KMS-11 (cell line): ENCODE data around the gene PRMT7.

Experiments
- H2AFZ ChIP-seq: fragments of 200-600 bp; sonication (generic); 2 replicates; pipeline ENCODE4 v1.6.1; 2016; ENCODE audit warnings: antibody characterized with exemption, mixed run types, low read depth
- H3K27ac ChIP-seq: fragments of 200-600 bp; sonication (generic); 2 replicates; pipeline ENCODE4 v1.6.1; 2016; ENCODE audit warnings: mild to moderate bottlenecking, mixed run types
- H3K27me3 ChIP-seq: fragments of 200-600 bp; sonication (generic); 2 replicates; pipeline ENCODE4 v1.6.1; 2017; ENCODE audit warnings: mild to moderate bottlenecking, low read depth, mixed run types, moderate library complexity; ENCODE audit not compliant: insufficient read depth
- H3K36me3 ChIP-seq: fragments of 200-600 bp; sonication (generic); 2 replicates; pipeline ENCODE4 v1.6.1; 2017; ENCODE audit warnings: mild to moderate bottlenecking, mixed run types; ENCODE audit not compliant: insufficient read depth
- H3K4me1 ChIP-seq: fragments of 200-600 bp; sonication (generic); 2 replicates; pipeline ENCODE4 v1.6.1; 2016; ENCODE audit warnings: mild to moderate bottlenecking, low read depth, mixed run types; ENCODE audit not compliant: poor library complexity, severe bottlenecking
- H3K4me2 ChIP-seq: fragments of 200-600 bp; sonication (generic); 2 replicates; pipeline ENCODE4 v1.7.0; 2016; ENCODE audit warnings: mild to moderate bottlenecking, mixed run types
- H3K4me3 ChIP-seq: fragments of 200-600 bp; sonication (generic); IDR thresholded peaks from 2 replicates; pipeline ENCODE4 v1.6.1; 2017; ENCODE audit warnings: low read depth, low read length, mixed read lengths; ENCODE audit not compliant: insufficient read depth
- H3K79me2 ChIP-seq: fragments of 200-600 bp; sonication (generic); 2 replicates; pipeline ENCODE4 v1.6.1; 2016; ENCODE audit warnings: low read depth, mixed run types; ENCODE audit not compliant: insufficient read depth
- H3K9ac ChIP-seq: fragments of 200-600 bp; sonication (generic); 2 replicates; pipeline ENCODE4 v1.6.1; 2016; ENCODE audit warnings: mild to moderate bottlenecking, mixed run types
- H4K20me1 ChIP-seq: fragments of 200-600 bp; sonication (generic); 2 replicates; pipeline ENCODE4 v1.6.1; 2016; ENCODE audit warnings: mild to moderate bottlenecking, mixed run types; ENCODE audit not compliant: insufficient read depth
- TF ChIP-seq, protein P1 (sequence below): fragments of 200-600 bp; sonication (generic); conservative IDR thresholded peaks from 2 replicates; pipeline ENCODE4 v1.6.1; 2017; ENCODE audit warnings: low read depth, mild to moderate bottlenecking, antibody characterized with exemption, low read length, moderate library complexity, mixed read lengths

The PRMT7 gene

GRCh38 chr16:68401871-68402747, 91.3 kb downstream of the PRMT7 start:
- H3K9ac ChIP-seq: no peak overlapping the region
- TF ChIP-seq, protein P1, sequence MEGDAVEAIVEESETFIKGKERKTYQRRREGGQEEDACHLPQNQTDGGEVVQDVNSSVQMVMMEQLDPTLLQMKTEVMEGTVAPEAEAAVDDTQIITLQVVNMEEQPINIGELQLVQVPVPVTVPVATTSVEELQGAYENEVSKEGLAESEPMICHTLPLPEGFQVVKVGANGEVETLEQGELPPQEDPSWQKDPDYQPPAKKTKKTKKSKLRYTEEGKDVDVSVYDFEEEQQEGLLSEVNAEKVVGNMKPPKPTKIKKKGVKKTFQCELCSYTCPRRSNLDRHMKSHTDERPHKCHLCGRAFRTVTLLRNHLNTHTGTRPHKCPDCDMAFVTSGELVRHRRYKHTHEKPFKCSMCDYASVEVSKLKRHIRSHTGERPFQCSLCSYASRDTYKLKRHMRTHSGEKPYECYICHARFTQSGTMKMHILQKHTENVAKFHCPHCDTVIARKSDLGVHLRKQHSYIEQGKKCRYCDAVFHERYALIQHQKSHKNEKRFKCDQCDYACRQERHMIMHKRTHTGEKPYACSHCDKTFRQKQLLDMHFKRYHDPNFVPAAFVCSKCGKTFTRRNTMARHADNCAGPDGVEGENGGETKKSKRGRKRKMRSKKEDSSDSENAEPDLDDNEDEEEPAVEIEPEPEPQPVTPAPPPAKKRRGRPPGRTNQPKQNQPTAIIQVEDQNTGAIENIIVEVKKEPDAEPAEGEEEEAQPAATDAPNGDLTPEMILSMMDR: no peak
- H3K4me2 ChIP-seq: no peak overlapping the region
- no peak overlapping the region for H2AFZ ChIP-seq
- no peaks in the 10 kb centered on the region for H3K27me3 ChIP-seq
- no peaks in the 10 kb centered on the region for H3K36me3 ChIP-seq
- no peak overlapping the region for H3K27ac ChIP-seq
- no peaks in the 10 kb centered on the region for H3K79me2 ChIP-seq
- no peaks in the 10 kb centered on the region for H4K20me1 ChIP-seq
- no peak overlapping the region for H3K4me3 ChIP-seq
- H3K4me1 ChIP-seq: peaks cover 4% of the 10 kb centered on the region

DNA sequence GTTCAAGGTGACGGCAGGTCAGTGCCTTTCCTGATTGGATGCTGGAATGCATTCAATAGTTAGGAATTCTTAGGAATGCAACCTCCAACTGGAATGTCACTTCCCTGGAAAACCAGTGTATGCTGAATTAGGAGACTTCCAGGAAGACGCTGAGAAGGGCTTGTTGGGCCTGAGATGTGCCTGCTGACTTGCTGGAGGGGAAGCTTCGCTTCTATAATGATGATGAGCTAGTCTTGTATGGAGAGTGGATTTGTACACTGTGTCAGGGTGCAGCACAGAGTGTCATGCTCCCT, 91.9 kb downstream of the PRMT7 start:
- Histone ChIP-seq H3K27me3 (no peaks in the 10 kb centered on the region), H3K4me3 (no peak overlapping the region), H3K4me2 (no peak overlapping the region), H3K4me1 (peaks cover 4% of the 10 kb centered on the region), H3K9ac (no peak overlapping the region), H3K79me2 (no peaks in the 10 kb centered on the region), H4K20me1 (no peaks in the 10 kb centered on the region), H3K27ac (no peak overlapping the region), H2AFZ (no peak overlapping the region), H3K36me3 (no peaks in the 10 kb centered on the region)
- TF ChIP-seq, protein P1: no peak

DNA sequence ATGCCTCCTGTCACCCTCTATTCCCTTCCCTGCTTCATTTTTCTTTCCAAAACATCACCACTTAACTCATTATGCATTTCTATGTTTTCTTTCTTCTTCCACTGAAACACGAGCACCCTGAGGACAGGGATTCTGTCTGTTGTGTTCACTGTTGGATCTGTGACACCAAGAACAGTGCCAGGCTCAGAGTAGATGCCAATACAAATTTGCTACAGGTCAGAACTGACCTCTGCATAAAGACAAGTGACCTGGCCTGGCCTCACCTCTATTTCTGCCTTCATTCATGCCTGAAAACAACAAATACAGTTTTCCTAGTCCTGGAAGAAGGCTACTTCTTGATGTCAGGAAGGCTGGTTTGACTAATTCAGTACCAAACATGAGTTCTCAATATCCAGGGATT, 92.4 kb downstream of the PRMT7 start:
- H3K36me3 ChIP-seq: no peaks in the 10 kb centered on the region
- TF ChIP-seq, protein P1: no peak
- no peak overlapping the region for H3K4me2 ChIP-seq
- no peak overlapping the region for H3K4me3 ChIP-seq
- H4K20me1 ChIP-seq: no peaks in the 10 kb centered on the region
- H3K4me1 ChIP-seq: peaks cover 4% of the 10 kb centered on the region
- H3K9ac ChIP-seq: no peak overlapping the region
- H3K79me2 ChIP-seq: no peaks in the 10 kb centered on the region
- no peaks in the 10 kb centered on the region for H3K27me3 ChIP-seq
- H2AFZ ChIP-seq: no peak overlapping the region
- H3K27ac ChIP-seq: no peak overlapping the region

GRCh38 chr16:68403704-68404103, 92.9 kb downstream of the PRMT7 start:
- H3K4me1 ChIP-seq: peaks cover 4% of the 10 kb centered on the region
- no peaks in the 10 kb centered on the region for H4K20me1 ChIP-seq
- TF ChIP-seq, protein P1: no peak
- no peak overlapping the region for H3K9ac ChIP-seq
- no peaks in the 10 kb centered on the region for H3K27me3 ChIP-seq
- no peaks in the 10 kb centered on the region for H3K79me2 ChIP-seq
- no peak overlapping the region for H3K27ac ChIP-seq
- no peak overlapping the region for H3K4me3 ChIP-seq
- no peaks in the 10 kb centered on the region for H3K36me3 ChIP-seq
- H2AFZ ChIP-seq: no peak overlapping the region
- no peak overlapping the region for H3K4me2 ChIP-seq
